ENCODE data around the gene AUTS2. TPM values are rescaled to one million over a fixed set of nuclear protein-coding genes. Genes with fewer than 3 reads are reported as not detected.

AUTS2 gene
- total RNA-seq, 1 donor from 2014 or later = 26.1 TPM

DNA sequence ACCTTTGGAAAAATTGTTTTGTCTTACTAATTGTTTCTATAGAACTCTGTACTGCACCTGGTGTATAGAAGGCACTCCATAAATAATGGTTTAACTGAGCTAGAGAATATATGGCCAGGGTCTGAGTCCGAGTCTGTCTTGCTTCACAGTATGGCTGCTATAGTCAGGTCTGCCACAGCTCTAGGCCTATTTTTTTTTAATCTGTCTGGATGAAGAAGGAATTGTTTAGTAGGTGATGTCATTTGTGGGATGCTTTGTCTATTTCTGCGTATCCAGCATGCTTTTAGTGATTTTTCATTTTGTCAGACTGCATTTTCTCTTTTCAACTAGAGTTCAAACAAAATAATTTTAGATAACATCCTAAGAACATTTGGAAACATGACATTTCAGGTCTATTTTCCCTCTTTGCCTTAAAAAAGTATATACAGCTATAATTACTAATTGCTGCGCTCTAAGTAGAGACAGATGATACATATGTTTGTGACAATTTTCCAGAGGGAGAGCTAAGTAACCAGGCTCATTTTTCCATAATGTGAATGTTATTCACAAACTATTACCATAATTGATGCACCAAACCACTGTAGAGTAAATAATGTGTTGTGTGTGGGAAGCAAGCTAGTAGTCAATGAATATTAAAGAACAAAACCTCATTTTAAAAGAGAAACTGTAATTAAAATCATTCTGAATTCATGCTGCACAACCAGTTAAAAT lies 361.7 kb downstream of the AUTS2 start:
- DNase-seq (ENCODE audit: low spot score) (no peak), ATAC-seq (no peak)

DNA sequence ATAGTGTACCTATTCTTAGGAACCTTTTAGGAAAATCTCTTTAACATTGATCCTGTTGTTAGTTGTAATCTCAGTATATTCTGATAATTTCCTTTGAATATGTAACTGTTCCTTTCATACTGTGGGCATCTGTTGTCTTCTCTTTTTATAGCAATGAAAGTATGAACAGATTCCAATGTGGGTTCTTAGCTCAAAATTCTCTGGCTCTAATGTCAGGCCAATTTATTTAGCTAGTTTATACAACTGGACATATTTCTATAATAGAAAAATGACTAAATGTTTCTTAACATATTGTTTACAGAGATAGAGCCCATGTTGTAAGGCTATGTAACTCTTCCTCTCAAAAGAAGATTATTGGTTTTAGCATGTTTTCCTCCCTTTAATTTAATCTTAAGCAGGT lies 363.2 kb downstream of the AUTS2 start:
- no peak for DNase-seq (ENCODE audit: low spot score)
- ATAC-seq = no peak

DNA sequence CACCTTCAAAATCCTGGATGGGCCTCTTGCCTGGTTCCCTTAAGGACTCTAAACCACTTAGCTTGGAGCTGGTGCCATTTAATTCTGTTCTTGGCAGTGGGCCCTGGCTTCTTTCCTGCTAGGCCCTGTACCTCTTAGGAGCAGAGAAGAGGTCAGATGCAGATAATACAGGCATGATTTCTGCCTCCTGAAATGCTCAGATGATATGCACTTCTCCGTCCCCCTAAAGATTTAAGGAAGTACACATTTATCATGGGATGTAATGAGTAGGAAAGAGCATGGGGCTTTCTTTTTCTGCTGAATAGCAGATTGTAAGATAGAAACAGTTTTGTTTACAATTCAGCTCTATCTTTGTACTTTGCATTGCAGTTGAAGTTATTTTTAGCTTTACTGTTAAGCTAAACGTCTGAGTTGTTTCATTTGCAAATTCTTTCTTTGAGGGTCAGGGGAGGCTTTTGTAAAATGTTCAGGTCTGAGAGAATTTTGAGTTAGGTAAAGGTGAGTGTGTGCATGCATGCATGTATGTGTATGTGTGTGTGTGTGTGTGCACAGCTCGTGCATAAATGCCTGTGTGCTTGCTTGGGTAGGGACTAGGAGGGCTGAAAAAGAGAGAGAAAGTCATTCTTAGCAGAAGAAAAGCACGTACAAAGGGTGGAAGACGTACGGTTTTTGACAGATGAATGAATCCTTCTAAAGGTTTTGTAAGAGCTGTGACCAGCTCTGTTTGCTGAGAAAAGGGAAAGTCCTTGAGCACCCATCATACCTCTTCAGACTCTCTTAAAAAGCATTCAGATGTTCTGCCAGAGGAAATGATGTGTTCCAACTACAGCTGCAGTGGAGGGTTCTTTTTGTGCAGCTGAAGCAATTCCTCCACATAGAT lies 364.2 kb downstream of the AUTS2 start:
- peak; percentile 83 for ATAC-seq
- peak; percentile 56 for DNase-seq (ENCODE audit: low spot score)

DNA sequence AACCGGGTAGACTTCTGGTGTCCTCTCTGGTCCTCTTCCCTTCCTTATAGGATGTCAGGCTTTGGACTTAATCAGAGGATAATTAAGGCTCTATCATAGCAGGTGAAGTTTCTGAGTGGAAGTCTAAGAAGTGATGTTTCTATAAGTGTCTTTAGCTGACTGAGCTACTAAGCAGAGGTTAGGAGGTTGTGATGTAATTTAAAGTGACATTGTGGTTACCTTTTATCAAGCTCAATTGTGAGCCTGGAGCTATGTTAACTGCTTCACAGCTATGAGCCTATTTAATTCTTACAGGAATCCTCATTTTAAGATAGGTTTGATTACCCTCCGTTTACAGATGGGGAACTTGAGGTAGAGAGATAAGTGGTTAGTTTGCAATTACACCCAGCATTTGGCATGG lies 365.1 kb downstream of the AUTS2 start:
- DNase-seq (ENCODE audit: low spot score) = no peak
- ATAC-seq = no peak

DNA sequence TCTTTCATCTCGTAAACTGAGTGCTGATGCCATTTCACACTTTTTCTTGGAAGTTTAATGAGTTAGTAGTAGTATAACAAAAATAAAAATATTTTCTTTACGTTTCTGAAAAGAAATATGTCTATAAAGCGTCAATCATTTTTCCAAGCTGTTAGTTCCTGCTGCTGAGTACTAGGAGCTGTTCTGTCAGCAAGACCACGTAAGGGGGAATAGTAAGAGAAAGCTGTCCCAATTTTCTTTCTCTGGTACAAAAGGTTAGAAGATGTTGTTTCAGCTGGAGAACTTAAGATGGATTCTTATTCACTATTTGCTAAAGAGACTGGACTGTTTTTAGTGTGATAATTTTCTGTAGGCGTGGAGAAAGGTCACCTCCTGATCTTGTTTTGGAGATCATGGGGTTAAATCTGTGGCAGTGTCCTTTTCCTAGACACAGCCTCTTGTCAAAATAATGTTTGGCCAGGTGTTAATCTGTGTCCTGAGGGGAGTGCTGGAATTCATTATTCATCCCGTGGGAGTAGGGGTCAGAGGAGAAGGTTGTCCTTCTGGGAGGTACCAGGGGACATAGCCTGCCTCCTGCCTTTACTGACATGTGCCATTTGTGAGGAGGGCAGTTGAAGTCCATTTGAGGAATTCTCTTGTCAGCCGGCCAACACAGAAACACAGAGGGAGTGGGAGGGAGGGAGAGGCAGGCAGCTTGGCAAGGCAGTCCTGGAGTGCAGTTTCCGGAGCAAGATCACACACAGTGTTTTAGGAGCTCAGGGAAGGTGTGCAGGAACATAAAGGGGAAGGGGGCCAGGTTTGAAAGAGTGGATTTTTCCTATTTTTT lies 368.7 kb downstream of the AUTS2 start:
- peak; percentile 22 for ATAC-seq

DNA sequence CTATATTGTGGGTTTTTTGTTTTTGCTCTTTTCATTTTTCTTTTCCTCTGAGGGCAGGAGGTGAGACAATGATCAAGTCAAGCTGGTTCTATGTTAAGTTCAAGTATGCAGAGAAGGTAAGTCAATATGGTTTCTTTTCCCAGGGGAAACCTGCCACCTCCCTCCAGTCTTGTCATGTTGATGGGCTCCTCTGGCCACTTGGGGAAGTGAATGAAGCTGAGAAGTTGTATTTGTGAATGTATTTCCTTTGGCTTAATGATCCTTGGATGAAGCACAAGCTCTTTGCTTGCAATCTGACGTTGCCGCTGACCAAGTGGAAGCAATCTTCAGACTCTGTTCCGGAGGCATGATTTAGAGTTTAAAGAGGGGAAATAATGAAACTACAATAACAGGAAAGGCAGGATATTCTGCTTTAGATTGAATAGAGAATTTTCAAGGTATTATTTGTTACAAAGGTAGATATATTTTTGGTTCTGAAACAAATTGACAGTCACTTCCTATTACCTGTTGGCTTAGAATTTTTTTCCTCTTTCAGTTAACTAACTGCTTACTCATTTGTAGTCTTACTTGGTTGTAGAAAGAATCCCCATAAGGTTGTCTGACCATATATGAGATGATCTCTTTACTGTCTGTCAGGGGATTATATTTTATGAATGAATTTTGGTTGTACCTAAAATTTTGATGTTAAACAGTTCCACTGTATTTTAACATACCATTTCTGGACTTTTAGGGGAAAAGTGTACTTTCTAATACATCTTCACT lies 369.6 kb downstream of the AUTS2 start:
- ATAC-seq = no peak
- no peak for DNase-seq (ENCODE audit: low spot score)

More for the DNA sequence above, 368.7 kb downstream of the AUTS2 start:
- no peak for DNase-seq (ENCODE audit: low spot score)

DNA sequence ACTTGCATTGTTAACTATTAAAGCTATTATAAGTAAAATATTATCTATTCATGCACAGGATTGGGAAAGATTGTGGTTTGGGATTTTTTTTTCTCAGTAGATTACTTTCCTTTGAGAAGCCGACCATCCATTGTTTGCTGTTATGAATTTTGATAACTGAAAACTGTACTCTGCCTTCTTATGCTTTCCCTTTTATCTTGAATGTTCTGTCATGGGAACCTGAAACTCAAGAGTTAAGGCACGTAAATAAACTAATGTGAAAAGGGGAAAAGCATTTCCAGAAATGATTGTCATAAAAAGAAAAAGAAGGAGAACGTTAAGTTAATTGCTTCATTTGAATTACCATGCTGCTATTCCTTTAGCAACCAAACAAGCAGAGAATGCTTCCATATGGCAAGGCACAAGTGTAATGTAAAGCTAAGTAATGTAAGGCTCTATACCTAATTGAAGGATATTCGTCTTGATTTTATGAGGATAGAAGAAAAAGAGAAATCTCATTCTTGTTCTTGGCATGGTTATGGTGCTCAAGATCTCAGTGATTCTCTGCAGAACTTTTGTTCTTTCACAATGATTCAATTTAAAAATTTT lies 370.8 kb downstream of the AUTS2 start:
- ATAC-seq (no peak), DNase-seq (ENCODE audit: low spot score) (no peak)

DNA sequence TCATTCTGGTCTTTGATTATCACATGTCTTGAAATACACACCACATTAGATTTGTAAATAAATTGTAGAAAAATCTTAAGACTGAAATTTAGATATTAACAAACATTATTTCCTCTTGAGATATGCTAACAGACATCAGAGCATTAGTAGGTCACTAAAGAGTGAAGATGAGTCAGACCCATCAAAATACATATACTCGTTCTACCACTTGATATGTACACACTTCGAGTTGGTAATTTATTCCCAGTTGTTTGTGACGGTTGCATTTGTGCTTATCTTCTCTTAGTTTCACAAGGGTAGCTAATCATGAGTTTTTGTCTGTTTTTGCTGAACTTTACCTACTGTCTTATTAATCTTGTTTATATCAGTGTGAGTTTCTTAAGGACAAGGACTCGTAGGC lies 383.4 kb downstream of the AUTS2 start:
- DNase-seq (ENCODE audit: low spot score) (no peak), ATAC-seq (no peak)

DNA sequence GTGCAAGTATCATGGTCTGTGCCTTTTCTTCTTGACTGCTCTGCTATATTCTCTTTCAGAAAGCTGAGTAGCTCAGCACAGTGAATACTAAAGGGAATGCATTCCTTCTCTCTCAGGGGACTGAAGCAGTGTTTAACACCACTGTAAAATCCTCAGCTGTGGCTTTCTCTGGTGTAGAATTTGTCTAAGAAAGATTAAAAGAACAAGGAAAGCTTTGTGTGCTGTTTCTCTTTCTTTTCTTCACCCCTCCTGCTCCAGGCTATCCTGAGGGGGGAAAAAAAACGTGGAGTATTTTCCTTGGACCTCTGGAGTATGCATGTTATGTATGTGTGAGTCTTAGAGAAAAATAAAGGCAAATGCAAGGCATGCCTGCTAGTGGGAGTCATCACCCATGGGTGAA lies 383.9 kb downstream of the AUTS2 start:
- ATAC-seq = no peak
- no peak for DNase-seq (ENCODE audit: low spot score)

DNA sequence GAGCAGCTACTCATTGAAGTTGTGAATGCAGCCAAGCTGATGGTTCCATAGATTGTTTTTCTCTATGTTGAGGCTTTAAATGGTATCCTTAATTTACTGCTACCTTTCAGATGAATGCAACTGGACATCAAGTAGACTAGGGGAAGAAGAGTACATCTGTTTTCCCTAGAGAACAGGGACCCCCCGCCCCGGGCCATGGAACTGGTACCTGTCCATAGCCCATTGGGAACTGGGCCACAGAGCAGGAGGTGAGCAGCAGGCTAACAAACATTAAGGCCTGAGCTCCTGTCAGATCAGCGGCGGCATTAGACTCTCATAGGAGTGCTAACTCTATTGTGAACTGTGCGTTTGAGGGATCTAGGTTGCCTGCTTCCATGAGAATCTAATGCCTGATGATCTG lies 391.3 kb downstream of the AUTS2 start:
- no peak for DNase-seq (ENCODE audit: low spot score)
- ATAC-seq = no peak

DNA sequence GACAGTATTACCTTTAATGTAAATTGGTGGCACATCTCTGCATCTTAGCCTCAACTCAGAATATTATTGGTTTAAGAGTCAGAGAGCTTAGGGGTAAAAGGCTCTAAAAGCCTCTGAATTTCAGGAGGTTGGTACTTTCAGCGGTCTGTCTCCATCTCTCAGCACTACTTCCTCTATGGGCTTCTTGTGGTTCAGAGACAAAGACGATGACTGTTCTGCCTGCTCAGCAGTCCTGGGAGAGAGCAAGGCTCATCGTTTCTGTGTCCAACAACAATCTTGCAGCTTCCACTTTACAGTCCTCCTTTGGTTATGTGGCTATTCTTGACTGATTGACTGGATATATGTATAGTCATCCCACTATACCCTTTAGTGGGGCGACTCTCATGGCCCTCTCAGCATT lies 394.7 kb downstream of the AUTS2 start:
- DNase-seq (ENCODE audit: low spot score) = no peak
- ATAC-seq = no peak

DNA sequence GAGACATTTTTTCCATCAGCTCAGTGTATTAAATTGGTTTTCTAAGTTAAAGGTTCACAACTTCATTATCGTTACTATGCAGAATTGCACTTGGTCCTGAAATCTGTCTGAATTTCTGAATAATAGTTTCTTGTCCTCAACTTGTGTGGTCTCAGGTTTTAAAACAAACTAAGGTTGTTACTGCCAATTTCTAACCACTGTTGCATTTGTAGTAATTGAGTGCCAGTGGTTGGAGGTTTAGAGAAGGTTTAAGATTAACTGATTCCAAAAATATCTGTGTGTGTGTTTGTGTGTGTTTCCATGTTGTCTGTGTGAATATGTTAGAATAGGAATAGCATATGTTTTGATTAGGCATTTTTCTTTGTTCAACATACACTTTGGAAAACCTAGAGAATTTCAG lies 395.9 kb downstream of the AUTS2 start:
- DNase-seq (ENCODE audit: low spot score) (no peak), ATAC-seq (no peak)

DNA sequence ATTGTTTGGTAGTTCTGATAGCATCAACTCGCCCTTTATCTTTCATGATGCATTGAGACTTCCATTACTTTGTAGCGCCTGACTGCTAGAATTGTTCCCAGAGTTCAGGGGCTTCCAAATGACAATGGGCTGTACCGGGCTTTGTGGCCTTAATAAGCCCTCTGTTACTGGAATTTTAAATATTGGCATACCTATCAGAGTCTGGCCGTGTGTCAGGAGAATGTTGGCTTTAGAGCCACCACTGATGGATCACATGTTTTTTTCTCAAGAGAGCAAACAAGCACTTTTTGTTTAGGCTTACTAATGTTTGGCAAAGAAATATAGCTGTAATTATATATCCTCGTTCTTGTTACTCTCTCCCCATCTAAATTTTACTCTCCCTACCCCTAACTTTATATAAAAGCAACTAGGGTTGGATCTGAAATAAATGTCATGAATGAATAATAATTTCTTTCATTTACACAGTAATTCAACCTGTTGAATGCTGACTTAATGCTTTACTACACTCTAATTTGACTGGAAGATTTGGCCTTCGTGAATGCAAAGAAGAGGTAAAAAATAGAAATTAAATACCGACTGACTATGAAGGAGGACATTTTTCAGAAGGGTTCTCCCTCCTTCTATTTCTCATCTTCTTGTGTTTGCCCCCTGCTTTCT lies 396.7 kb downstream of the AUTS2 start:
- DNase-seq (ENCODE audit: low spot score) (no peak), ATAC-seq (peak; percentile 22)

DNA sequence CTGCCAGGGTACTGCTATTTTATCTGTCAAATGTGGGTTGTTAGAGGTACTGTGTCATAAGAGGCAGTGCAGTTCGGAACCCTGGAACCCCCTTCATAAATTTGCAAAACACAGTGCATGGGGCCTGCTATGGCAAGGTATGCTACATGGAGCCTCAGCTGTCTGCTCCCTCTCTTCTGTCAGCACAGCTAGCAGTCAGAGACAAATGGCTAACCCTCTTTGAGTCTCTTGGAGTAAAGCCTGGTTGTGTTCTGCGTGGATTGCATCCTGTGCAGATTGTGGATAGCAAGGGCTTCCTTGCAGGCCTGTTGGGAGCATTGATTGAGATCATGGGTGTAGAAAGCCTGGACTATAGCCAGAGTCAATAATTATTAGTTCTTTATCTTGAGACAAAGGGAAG lies 397.8 kb downstream of the AUTS2 start:
- DNase-seq (ENCODE audit: low spot score) = no peak
- no peak for ATAC-seq

DNA sequence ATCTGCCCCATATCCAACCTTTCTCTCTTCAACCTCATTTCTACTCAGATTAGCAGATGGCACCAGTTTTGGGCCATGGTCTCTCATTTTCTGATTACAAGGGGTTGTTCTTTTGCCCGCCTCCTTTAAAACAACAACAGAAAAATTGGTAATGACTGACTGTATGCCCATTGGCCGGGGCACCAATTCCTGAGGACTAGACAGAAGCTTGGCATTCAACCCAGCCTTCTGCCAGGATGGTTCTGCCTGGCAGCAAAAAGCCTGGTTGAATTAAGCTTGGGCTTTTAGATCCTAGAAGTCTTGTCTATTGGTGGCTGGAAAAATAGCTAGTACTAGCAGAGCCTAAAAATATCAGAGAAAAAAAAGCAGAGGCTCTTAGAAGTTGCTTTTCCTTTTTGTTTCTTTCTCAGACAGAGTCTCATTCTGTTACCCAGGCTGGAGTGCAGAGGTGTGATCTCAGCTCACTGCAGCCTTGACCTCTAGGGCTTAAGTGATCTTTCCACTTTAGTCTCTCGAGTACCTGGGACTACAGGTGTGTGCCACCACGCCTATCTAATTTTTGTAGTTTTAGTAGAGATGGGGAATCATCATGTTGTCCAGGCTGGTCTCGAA lies 402.6 kb downstream of the AUTS2 start:
- DNase-seq (ENCODE audit: low spot score) (no peak), ATAC-seq (no peak)

DNA sequence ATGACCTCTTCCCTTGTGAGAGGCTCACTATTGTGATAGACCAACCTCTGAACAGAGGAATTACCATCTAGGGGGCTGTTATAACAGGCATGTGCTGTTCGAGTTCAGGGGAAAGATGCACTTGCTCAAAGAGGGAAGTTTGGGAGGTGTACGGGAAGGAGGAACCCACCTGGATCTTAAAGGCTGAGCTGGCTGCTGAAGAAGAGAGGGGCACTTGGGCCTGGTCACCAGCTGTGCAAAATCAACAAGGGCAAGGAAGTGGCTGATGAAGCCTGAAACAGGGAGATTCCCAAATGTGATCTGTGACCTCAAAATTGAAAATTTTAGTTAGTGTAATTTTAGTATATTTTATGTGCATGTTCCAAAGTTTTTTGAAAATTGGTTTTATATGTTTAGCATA lies 407.2 kb downstream of the AUTS2 start:
- no peak for DNase-seq (ENCODE audit: low spot score)
- ATAC-seq = no peak

DNA sequence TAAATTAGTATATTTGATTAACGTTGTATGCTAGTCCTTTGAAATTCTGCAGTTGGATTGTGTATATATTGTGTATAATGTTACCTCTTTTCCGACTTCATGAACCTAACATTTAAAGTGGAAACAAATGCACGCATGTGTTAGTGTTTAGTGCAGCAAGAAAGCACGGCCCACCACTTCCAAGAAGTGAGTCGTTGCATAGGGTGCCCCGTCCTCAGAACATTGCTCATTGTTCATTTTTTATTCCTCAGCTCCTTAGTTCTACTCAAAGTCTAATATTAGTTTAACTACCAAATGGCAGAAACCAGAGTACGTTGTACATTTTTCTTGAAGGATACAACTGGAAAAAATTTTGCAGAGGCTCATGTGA lies 407.6 kb downstream of the AUTS2 start:
- ATAC-seq = no peak
- no peak for DNase-seq (ENCODE audit: low spot score)

DNA sequence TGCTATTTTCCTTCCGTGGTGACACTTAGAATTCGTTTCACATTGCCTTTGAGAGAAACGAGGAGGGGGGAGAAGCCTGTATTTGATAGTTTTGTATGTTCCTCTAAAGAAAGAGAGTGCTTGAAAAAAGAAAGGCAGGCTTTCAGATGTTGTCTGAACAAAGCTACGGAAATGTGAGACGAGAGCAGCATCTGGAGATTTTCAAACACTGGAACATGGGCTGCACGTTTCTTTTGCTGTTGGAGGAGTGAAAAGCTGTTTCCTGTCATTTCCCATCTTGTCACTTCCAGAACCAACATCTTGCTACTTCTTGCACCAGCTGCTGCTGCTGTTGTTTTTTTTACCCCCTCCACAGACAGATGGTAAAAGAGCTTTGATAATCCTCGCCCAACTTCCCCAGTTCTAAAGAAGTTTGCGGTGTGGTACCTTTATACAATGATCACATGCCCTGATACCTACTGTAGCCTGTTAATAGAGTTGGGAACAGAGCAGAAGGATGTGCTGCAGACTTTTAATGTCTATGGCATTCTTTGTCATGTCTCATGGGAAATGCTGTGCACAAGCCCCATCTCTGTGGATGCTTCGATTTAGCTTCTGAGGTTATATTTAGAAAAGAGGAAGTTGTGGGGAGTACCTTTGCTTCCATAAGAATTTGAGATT lies 408.1 kb downstream of the AUTS2 start:
- ATAC-seq (no peak), DNase-seq (ENCODE audit: low spot score) (no peak)

DNA sequence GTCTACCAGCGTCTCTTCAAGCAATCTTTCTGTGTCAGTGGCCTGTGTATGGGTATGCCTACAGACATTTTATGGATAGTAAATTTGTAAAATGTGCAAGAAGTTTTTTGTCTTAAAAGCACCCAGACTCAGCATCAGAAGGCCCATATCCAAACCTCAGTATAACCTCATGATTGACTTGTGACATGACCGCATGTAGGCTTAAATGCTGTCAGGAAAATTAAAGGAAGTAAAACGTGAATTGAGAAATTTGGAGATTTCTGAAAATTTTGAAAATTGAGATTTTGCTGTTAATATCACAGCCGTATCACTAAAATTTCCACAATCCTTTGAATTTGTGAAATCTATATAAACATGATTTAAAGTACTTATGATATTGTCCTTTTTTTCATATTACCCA lies 410.2 kb downstream of the AUTS2 start:
- ATAC-seq (no peak), DNase-seq (ENCODE audit: low spot score) (no peak)
